CD4-positive, alpha-beta T cell treated with Interleukin-4 for 1 hour (primary cell): ENCODE data around the gene TMEM147.

Experiments used
- DNase-seq, 2 donors: peaks; one replicate each; pipeline ENCODE4 v3.0.0-alpha.2; 2020 to 2022

Gene TMEM147

GRCh38 chr19:35549174-35549788, 3.9 kb downstream of the TMEM147 start:
- DNase-seq, result peak; percentile 65 to 71

GRCh38 chr19:35549879-35550523, 4.6 kb downstream of the TMEM147 start:
- DNase-seq, result no peak

- no peak for DNase-seq
Observed at GRCh38 chr19:35551091-35551810, 5.8 kb downstream of the TMEM147 start.

- no peak for DNase-seq
Observed at GRCh38 chr19:35552534-35553384, 7.3 kb downstream of the TMEM147 start.

GRCh38 chr19:35553385-35554000, 8.1 kb downstream of the TMEM147 start:
- DNase-seq, result no peak

- DNase-seq, result no peak
Observed at GRCh38 chr19:35554076-35554475, 8.7 kb downstream of the TMEM147 start.

- no peak for DNase-seq
Observed at GRCh38 chr19:35555301-35556005, 10.0 kb downstream of the TMEM147 start.

- no peak for DNase-seq
Observed at GRCh38 chr19:35556025-35556590, 10.7 kb downstream of the TMEM147 start.

GRCh38 chr19:35556846-35557538, 11.6 kb downstream of the TMEM147 start:
- DNase-seq, result no peak

GRCh38 chr19:35557539-35558399, 12.3 kb downstream of the TMEM147 start:
- peak; percentile 54 to 63 for DNase-seq

GRCh38 chr19:35558400-35559280, 13.2 kb downstream of the TMEM147 start:
- DNase-seq, result no peak

GRCh38 chr19:35559281-35559659, 13.8 kb downstream of the TMEM147 start:
- no peak for DNase-seq

GRCh38 chr19:35559781-35560180, 14.4 kb downstream of the TMEM147 start:
- DNase-seq, result no peak

GRCh38 chr19:35560271-35560670, 14.8 kb downstream of the TMEM147 start:
- no peak for DNase-seq

- no peak for DNase-seq
Observed at GRCh38 chr19:35560677-35561076, 15.3 kb downstream of the TMEM147 start.

- DNase-seq, result no peak
Observed at GRCh38 chr19:35561436-35561835, 16.0 kb downstream of the TMEM147 start.

- DNase-seq, result no peak
Observed at GRCh38 chr19:35562336-35562735, 16.9 kb downstream of the TMEM147 start.

- no peak for DNase-seq
Observed at GRCh38 chr19:35562776-35563175, 17.4 kb downstream of the TMEM147 start.

- no peak for DNase-seq
Observed at GRCh38 chr19:35563207-35563829, 17.9 kb downstream of the TMEM147 start, which contains the start of gene ATP4A. Gene ATP4A, minus strand, starts transcription at chr19:35563658. Its CDS starts 29 bp downstream, at chr19:35563629.
